ENCODE results near the gene LSMEM2.

- TF ChIP-seq CTCF (conservative IDR thresholded peaks at IDR 0.05; ENCODE audit: low read depth, low read length) (no peak), EZH2 (IDR thresholded peaks at IDR 0.05; ENCODE audit: borderline replicate concordance, low read depth, low read length, poor library complexity, severe bottlenecking) (no peak)
These were observed 3.5 kb upstream of the LSMEM2 start for GRCh38 chr3:50275141-50275995.

Data from A673 (cell line).